Measurements from ENCODE around the gene CDNF. TPM values are rescaled to one million over a fixed set of nuclear protein-coding genes. Genes with fewer than 3 reads are reported as not detected.
A peak's percentile ranks its signal among the peaks of the same experiment; 100 is the strongest.
"Not testable (repeated sequence)": the region's sequence is repeated elsewhere in the genome, so short reads cannot be mapped to it uniquely, and the experiment has no call there.

The CDNF gene
- 1 to 10 TPM in 1 of 2 donors, under 1 TPM in 1; 0.48 to 1.0 TPM for total RNA-seq

- H3K4me1 Mint-ChIP-seq (ENCODE audit: low read depth in 2 of 2): peaks cover 13 to 23% of the 10 kb centered on the region in 2 donors
- H3K27ac Mint-ChIP-seq: peak within 1 kb of the TSS; percentile 91 to 93
- H3K4me3 Mint-ChIP-seq: peak within 1 kb of the TSS; percentile 94
- no peaks in the 10 kb centered on the region for H3K27me3 Mint-ChIP-seq
- no peaks in the 10 kb centered on the region for H3K9me3 Mint-ChIP-seq
- DNase-seq (ENCODE audit: low spot score) (peak; percentile 99), ATAC-seq (peak; percentile 96 to 98)
- peaks cover 14% of the 10 kb centered on the region for H3K36me3 Mint-ChIP-seq
Observed at GRCh38 chr10:14837757-14838581, at the start of gene CDNF, which contains the start of the genes HSPA14 and MSANTD7. Gene CDNF (minus strand): TSS chr10:14838037. CDS start chr10:14837946, 91 bp downstream. Gene HSPA14 (plus strand): TSS chr10:14838306. CDS start chr10:14838403, 97 bp downstream. Gene MSANTD7 (plus strand): TSS chr10:14838306. CDS start chr10:14842285, 3,979 bp downstream.

GRCh38 chr10:14884082-14884481 lies 46.2 kb upstream of the CDNF start:
- DNase-seq (ENCODE audit: low spot score) (no peak), ATAC-seq (no peak)
- H3K4me3 Mint-ChIP-seq: no peak overlapping the region
- no peaks in the 10 kb centered on the region for H3K9me3 Mint-ChIP-seq
- H3K27me3 Mint-ChIP-seq: no peaks in the 10 kb centered on the region
- no peak overlapping the region for H3K27ac Mint-ChIP-seq
- no peaks in the 10 kb centered on the region for H3K36me3 Mint-ChIP-seq
- peaks cover 3 to 9% of the 10 kb centered on the region in 2 donors for H3K4me1 Mint-ChIP-seq (ENCODE audit: low read depth in 2 of 2)

GRCh38 chr10:14880229-14880628 lies 42.4 kb upstream of the CDNF start:
- Mint-ChIP-seq H3K36me3 (no peaks in the 10 kb centered on the region), H3K27me3 (no peaks in the 10 kb centered on the region), H3K4me1 (ENCODE audit: low read depth in 2 of 2) (peaks cover 14 to 28% of the 10 kb centered on the region in 2 donors), H3K4me3 (peak overlapping the region; percentile 95), H3K27ac (peak overlapping the region; percentile 84 to 91), H3K9me3 (no peaks in the 10 kb centered on the region)
- ATAC-seq (no peak), DNase-seq (ENCODE audit: low spot score) (no peak)

- no peaks in the 10 kb centered on the region for H3K9me3 Mint-ChIP-seq
- peak overlapping the region; percentile 84 to 91 for H3K27ac Mint-ChIP-seq
- H3K36me3 Mint-ChIP-seq: no peaks in the 10 kb centered on the region
- no peaks in the 10 kb centered on the region for H3K27me3 Mint-ChIP-seq
- ATAC-seq (no peak), DNase-seq (ENCODE audit: low spot score) (no peak)
- H3K4me1 Mint-ChIP-seq (ENCODE audit: low read depth in 2 of 2): peaks cover 14 to 28% of the 10 kb centered on the region in 2 donors
- H3K4me3 Mint-ChIP-seq: peak overlapping the region; percentile 95
Observed at GRCh38 chr10:14879928-14880193, 42.0 kb upstream of the CDNF start.

- ATAC-seq: no peak
- Mint-ChIP-seq H3K36me3 (no peaks in the 10 kb centered on the region), H3K9me3 (no peaks in the 10 kb centered on the region), H3K4me3 (peak overlapping the region; percentile 95), H3K27ac (peak overlapping the region; percentile 84 to 91), H3K4me1 (ENCODE audit: low read depth in 2 of 2) (peaks cover 14 to 28% of the 10 kb centered on the region in 2 donors), H3K27me3 (no peaks in the 10 kb centered on the region)
- no peak for DNase-seq (ENCODE audit: low spot score)
Observed at GRCh38 chr10:14879124-14879927, 41.5 kb upstream of the CDNF start.

- ATAC-seq (peak; percentile 97 to 99), DNase-seq (ENCODE audit: low spot score) (peak; percentile 96)
- H3K27ac Mint-ChIP-seq: peak within 1 kb of the TSS; percentile 84 to 91
- no peaks in the 10 kb centered on the region for H3K9me3 Mint-ChIP-seq
- H3K36me3 Mint-ChIP-seq: no peaks in the 10 kb centered on the region
- H3K4me3 Mint-ChIP-seq: peak within 1 kb of the TSS; percentile 95
- H3K27me3 Mint-ChIP-seq: no peaks in the 10 kb centered on the region
- peaks cover 14 to 28% of the 10 kb centered on the region in 2 donors for H3K4me1 Mint-ChIP-seq (ENCODE audit: low read depth in 2 of 2)
Observed at GRCh38 chr10:14878266-14879123, 40.7 kb upstream of the CDNF start, which contains the start of gene SUV39H2. Gene SUV39H2 (plus strand): TSS chr10:14878866. CDS start chr10:14878889, 23 bp downstream.

GRCh38 chr10:14876764-14877163 lies 38.9 kb upstream of the CDNF start:
- DNase-seq (ENCODE audit: low spot score) (no peak), ATAC-seq (no peak)
- Mint-ChIP-seq H3K4me1 (ENCODE audit: low read depth in 2 of 2) (peaks cover 14 to 28% of the 10 kb centered on the region in 2 donors), H3K9me3 (no peaks in the 10 kb centered on the region), H3K27me3 (no peaks in the 10 kb centered on the region), H3K4me3 (peak overlapping the region; percentile 95), H3K27ac (peak overlapping the region; percentile 73 to 86), H3K36me3 (no peaks in the 10 kb centered on the region)

- no peaks in the 10 kb centered on the region for H3K36me3 Mint-ChIP-seq
- H3K9me3 Mint-ChIP-seq: no peaks in the 10 kb centered on the region
- peaks cover 14 to 28% of the 10 kb centered on the region in 2 donors for H3K4me1 Mint-ChIP-seq (ENCODE audit: low read depth in 2 of 2)
- H3K27me3 Mint-ChIP-seq: no peaks in the 10 kb centered on the region
- peak overlapping the region; percentile 95 for H3K4me3 Mint-ChIP-seq
- DNase-seq (ENCODE audit: low spot score) (no peak), ATAC-seq (no peak)
- peak overlapping the region in 1 of 2 donors; percentile 13 for H3K27ac Mint-ChIP-seq
Observed at GRCh38 chr10:14875941-14876340, 38.1 kb upstream of the CDNF start.

GRCh38 chr10:14873090-14873760 lies 35.4 kb upstream of the CDNF start:
- ATAC-seq (no peak), DNase-seq (ENCODE audit: low spot score) (no peak)
- H3K36me3 Mint-ChIP-seq: peaks cover 6% of the 10 kb centered on the region
- H3K9me3 Mint-ChIP-seq: no peaks in the 10 kb centered on the region
- H3K4me3 Mint-ChIP-seq: no peak overlapping the region
- H3K4me1 Mint-ChIP-seq (ENCODE audit: low read depth in 2 of 2): peaks cover 11 to 19% of the 10 kb centered on the region in 2 donors
- no peaks in the 10 kb centered on the region for H3K27me3 Mint-ChIP-seq
- no peak overlapping the region for H3K27ac Mint-ChIP-seq

- H3K27me3 Mint-ChIP-seq; H3K27ac Mint-ChIP-seq; ATAC-seq; H3K36me3 Mint-ChIP-seq; DNase-seq (ENCODE audit: low spot score); H3K4me3 Mint-ChIP-seq; H3K9me3 Mint-ChIP-seq; H3K4me1 Mint-ChIP-seq (ENCODE audit: low read depth in 2 of 2): not testable (repeated sequence)
Observed at GRCh38 chr10:14864871-14865270, 27.0 kb upstream of the CDNF start.

GRCh38 chr10:14864466-14864865 lies 26.6 kb upstream of the CDNF start:
- not testable (repeated sequence) for H3K4me3 Mint-ChIP-seq; DNase-seq (ENCODE audit: low spot score); H3K36me3 Mint-ChIP-seq; H3K27me3 Mint-ChIP-seq; H3K4me1 Mint-ChIP-seq (ENCODE audit: low read depth in 2 of 2); H3K9me3 Mint-ChIP-seq; ATAC-seq; H3K27ac Mint-ChIP-seq

GRCh38 chr10:14860791-14861190 lies 23.0 kb upstream of the CDNF start:
- no peak for ATAC-seq
- no peak for DNase-seq (ENCODE audit: low spot score)
- Mint-ChIP-seq H3K4me3 (no peak overlapping the region), H3K36me3 (peaks cover 2% of the 10 kb centered on the region), H3K4me1 (ENCODE audit: low read depth in 2 of 2) (peaks cover 0 to 9% of the 10 kb centered on the region in 2 donors), H3K9me3 (no peaks in the 10 kb centered on the region), H3K27ac (peak overlapping the region in 1 of 2 donors; percentile 44), H3K27me3 (no peaks in the 10 kb centered on the region)

- no peak overlapping the region for H3K27ac Mint-ChIP-seq
- peaks cover 0 to 9% of the 10 kb centered on the region in 2 donors for H3K4me1 Mint-ChIP-seq (ENCODE audit: low read depth in 2 of 2)
- H3K9me3 Mint-ChIP-seq: no peaks in the 10 kb centered on the region
- H3K27me3 Mint-ChIP-seq: no peaks in the 10 kb centered on the region
- peaks cover 6% of the 10 kb centered on the region for H3K36me3 Mint-ChIP-seq
- no peak for ATAC-seq
- H3K4me3 Mint-ChIP-seq: no peak overlapping the region
- no peak for DNase-seq (ENCODE audit: low spot score)
Observed at GRCh38 chr10:14859775-14860174, 21.9 kb upstream of the CDNF start.
